Hindlimb muscle (tissue), 1 donor: ENCODE measurements around the gene PPP1R15A. TPM values are rescaled to one million over a fixed set of nuclear protein-coding genes. Genes with fewer than 3 reads are reported as not detected.
A peak's percentile ranks its signal among the peaks of the same experiment; 100 is the strongest.
"Not testable (repeated sequence)": the region's sequence is repeated elsewhere in the genome, so short reads cannot be mapped to it uniquely, and the experiment has no call there.

ENCODE experiments used
- DNase-seq: peaks from one replicate; pipeline ENCODE4 v3.0.0-alpha.2; 2013
- polyA plus RNA-seq: library from polyadenylated mRNA; unstranded; fragments of 120-200 nt; gene quantifications from one replicate; pipeline ENCODE4 v1.2.1, GENCODE V29; 2013; ENCODE audit not compliant: insufficient read length

Gene PPP1R15A
- 59.4 TPM for polyA plus RNA-seq

DNA sequence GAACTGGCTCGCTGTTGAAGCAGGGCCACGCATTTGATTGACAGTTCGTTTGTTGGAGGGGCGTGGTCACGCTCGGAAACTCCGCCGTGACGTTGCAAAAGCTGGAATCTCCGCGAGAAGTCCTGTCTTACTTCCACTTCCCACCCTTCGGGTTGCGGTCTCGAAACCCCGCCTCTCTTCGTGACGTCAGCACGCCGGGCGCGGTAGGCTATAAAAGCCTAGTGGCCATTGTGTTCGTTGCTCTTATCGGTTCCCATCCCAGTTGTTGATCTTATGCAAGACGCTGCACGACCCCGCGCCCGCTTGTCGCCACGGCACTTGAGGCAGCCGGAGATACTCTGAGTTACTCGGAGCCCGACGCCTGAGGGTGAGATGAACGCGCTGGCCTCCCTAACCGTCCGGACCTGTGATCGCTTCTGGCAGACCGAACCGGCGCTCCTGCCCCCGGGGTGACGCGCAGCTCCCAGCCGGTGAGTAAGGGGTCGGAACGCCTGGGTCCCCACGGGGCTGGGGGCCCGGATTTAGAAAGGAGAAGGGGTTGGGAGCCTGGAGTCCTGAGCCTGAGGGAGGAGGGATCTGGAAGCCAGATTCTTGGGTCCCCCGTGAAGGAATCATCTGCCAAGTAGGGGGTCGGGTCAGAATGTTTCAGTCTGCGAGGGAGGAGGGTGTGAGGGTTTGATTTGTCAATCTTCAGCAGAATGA lies at the start of gene PPP1R15A:
Gene PPP1R15A (plus strand): TSS at position 240 of the 702 bp plus-strand sequence. CDS start 813 bp downstream, outside the sequence.
- DNase-seq = peak; percentile 97

DNA sequence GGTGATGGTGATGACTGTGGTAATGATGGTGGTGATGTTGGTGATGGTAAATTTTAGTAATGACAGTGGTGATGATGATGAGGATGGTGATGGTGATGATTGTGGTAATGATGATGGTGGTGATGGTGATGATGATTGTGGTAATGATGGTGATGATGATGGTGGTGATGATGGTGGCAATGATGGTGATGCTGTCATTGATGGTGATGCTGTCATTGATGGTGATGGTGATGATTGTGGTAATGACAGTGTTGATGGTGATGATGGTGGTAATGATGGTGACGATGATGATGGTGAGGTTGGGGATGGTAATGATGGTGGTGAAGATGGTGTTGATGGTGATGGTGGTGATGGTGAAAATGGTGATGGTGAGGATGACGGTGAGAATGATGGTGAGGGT lies 49.7 kb upstream of the PPP1R15A start:
- DNase-seq = no peak

DNA sequence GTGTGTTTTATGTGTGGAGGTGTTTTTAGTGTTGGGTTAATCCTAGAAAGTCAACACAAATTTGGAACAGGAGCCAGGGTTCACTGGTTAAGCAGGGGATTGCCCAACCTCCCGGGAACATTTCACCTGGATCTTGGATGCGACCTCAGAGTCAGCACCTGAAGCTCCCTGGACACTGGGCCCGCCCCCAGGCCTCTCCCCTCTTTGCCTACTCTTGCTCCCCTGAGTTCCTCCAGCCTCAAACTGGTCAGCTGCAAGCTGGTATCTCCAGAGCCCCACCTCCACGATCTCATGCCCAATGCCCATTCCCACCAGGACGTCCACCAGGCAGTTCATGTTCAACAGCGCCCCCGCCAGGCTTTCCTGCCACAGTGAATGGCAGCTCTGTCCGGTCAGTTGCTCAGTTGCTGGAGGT lies 45.6 kb upstream of the PPP1R15A start:
- no peak for DNase-seq

DNA sequence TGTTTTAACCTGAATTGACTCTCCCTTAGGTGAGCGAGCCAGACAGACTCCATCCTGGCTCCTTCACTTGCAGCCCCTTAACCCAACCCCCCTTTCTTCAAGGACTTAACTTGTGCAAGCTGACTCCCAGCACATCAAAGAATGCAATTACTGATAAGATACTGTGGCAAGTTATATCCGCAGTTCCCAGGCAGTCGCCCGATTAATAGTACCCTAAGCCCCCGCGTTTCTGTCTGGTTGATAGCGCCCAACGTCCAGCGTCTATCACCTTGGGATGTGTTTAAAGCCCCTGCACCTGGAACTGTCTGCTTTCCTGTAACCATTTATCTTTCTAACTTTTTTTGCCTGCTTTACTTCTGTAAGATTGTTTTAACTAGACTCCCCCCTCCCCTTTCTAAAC lies 42.1 kb upstream of the PPP1R15A start:
- DNase-seq = no peak

DNA sequence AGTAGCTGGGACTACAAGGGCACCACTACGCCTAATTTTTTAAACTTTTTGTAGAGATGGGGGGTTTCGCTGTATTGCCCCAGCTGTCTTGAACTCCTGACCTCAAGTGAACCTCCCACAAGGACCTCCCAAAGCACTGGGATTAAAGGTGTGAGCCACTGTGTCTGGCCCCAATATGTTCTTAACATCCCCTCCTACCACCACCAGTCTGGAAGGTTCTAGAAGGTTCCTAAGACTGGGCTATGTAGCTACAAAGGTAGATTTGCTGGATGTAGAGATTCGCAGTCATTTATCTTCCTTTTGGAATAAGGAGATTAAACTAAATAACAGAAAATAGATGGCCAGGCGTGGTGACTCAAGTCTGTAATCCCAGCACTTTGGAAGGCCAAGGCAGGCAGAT lies 41.3 kb upstream of the PPP1R15A start:
- no peak for DNase-seq

DNA sequence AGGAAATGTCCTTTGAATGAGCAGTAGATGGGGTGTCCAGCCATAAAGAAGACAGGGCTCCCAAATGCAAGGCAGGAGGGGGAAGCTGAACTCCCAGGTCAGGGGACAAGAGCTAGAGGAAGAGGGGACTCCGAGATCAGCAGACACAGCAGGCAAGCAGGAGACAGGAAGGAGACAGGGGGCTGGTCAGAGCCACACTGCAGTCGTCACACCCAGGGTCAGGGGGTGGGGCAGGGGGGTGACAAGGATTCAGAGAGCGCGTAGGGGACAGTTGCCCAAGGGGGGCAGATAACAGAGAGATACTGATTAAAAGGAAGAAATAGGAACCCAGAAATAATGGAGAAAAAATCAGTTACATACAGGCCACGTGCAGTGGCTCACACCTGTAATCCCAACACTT lies 39.2 kb upstream of the PPP1R15A start:
- no peak for DNase-seq

DNA sequence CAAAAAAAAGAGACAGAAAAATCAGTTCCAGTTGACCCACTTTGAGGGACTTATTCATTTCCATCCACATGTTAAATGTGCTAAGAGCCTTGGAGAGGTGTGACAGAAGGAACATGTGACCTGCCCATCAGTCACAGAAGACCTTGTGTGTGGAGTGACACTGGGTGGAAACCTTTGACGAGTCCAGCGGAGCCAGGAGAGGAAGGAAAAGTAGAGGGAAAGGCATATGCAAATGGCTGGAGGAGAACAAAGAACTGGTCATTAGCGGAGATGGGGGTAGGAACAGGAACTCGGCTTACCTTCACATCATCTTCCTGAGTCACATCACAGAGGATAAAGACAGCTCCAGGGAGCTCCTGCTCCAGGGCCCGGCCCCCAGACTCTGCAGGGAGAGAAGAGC lies 38.2 kb upstream of the PPP1R15A start:
- DNase-seq = no peak

DNA sequence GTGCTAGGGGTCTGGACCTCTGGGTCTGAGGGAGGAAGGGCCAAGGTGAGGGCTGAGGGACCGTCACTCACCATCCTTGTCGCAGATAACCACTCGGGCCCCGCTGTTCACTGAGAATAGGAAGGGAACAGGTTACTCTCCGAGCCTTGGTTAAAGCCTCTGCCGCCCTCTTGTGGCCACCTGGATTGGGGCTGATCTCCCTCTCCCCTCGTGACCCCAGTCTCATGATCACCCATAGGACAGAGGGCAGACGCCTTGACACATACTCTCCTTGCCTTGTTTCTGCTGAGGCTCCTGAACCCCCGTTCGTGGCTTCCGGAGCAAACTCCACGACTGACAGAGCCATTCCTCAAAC lies 36.5 kb upstream of the PPP1R15A start:
- peak; percentile 81 for DNase-seq

DNA sequence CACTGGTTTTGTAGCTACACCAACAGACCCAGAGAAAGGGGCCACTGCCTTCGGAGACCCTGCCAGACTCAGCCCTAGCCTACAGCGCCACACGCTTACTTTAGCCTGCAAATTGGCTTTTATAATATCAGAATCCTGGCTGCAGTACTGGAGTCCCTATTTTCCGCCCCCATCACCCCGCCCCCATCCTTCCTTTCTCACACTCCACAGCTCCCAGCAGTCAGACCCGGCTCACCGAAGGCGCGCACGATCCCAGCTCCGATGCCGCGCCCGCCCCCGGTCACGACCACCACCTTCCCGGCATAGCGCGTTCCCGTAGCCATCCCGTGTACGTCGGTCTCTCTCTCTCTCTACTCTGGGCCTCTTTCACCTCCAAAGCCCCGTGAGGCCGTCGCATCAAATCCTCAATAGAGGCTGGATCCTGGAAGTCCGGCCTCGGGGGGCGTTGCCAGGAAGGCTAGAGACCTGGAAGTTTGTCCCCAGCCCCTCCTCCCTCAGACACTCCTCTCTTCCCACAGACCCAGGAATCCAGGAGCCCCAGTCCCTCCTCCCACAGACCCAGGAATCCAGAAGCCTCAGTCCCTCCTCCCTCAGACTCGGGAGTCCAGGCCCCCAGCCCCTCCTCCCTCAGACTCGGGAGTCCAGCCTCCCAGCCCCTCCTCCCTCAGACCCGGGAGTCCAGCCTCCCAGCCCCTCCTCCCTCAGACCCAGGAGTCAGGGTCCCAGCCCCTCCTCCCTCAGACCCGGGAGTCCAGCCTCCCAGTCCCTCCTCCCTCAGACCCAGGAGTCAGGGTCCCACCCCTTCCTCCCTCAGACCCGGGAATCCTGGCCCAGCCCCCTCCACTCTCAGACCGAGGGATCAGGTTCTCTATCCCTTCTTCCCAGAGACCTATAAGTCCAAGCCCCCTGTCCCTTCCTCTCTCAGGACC lies 35.9 kb upstream of the PPP1R15A start, which contains the start of gene HSD17B14:
Gene HSD17B14 (minus strand): TSS at position 403 of the 929 bp plus-strand sequence. CDS start 80 bp downstream, at position 323.
- peak; percentile 43 for DNase-seq

DNA sequence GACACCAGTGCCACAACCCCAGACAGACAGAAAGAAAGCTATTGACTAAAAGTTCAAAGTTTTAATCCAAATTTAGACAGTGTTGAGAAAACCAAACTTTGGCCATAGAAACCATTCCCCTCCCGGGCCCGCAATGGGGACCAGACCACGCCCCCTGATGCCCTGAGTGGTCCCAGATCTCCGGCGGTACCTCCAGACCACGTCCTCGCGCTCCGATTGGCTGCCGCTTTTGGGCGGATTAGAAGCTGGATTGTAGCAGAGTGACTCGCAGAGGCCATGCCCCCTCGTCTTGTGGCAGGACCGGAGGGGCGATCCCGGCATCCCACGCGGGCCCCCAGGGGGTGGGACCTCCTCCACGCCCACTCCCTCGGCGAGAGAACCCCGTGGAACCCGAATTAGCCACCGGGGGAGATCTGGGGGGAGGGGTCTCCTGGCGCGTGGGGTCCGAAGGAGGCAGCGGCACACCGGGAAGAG lies 35.1 kb upstream of the PPP1R15A start:
- DNase-seq = peak; percentile 77

DNA sequence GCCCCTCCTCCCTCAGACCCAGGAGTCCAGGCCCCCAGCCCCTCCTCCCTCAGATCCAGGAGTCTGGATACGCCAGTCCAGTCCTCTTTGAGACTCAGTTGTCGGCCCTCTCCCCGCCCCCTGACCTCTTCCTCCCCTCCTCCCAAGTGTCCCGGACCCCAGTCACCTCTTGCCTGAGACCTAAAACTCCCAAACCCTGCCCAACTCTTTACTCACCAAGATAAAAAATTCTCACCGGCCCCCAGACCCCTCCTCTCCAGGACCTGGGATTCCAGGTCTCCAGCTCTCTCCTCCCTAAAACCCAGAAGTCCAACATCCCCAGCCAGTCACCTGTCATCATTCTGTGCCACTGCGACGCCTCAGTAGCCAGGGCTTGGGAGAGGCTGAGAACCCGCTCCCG lies 34.5 kb upstream of the PPP1R15A start:
- DNase-seq = no peak

DNA sequence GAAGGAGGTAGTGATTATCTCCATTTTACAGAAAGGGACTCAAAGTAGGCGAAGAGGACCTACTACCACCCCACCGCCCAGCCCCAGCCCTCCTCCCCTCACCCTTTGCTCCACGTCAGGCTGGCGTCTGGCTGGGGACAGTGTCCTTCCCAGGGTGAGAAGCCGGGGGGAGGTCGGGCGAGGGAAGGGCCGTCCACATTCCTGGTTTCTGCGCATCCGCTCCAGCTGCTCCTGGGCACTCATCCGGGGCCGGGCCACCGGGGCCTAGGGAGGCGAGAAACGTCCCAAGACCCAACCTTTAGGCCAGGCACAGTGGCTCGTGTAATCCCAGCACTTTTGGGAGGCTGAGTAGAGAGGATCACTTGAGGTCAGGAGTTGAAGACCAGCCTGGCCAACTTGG lies 31.2 kb upstream of the PPP1R15A start:
- no peak for DNase-seq

DNA sequence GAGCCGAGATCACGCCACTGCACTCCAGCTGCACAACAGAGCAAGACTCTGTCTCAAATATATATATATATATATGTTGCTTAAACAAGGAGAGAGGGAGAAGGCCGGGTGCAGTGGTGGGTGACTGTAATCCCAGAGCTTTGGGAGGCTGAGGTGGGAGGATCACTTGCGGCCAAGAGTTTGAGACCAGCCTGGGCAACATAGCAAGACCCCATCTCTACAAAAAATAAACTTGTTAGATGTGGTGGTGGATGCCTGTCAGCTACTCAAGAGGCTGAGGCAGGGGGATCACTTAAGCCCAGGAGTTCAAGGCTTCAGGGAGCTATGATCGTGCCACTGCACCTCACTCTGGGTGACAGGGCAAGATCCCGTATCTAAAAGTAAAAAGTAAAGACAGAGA lies 30.6 kb upstream of the PPP1R15A start:
- DNase-seq = no peak

DNA sequence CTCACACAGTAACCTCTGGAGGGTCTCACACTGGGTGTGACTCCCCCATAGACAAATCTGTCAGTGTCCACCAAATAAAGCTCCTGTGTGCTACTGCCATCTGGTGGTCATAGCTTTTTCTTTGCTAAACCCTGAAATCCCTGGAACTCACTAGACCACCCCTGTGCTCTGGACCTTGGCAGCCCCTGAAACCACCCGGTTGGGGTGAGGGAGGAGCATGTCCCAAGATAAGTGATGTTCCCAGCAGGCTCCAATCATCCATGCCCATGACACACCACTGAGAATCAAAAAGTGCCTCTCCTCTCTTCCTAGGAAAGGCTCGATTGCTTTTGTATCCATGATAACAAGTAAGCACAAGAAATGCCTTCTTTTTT lies 29.4 kb upstream of the PPP1R15A start:
- DNase-seq = peak; percentile 65

DNA sequence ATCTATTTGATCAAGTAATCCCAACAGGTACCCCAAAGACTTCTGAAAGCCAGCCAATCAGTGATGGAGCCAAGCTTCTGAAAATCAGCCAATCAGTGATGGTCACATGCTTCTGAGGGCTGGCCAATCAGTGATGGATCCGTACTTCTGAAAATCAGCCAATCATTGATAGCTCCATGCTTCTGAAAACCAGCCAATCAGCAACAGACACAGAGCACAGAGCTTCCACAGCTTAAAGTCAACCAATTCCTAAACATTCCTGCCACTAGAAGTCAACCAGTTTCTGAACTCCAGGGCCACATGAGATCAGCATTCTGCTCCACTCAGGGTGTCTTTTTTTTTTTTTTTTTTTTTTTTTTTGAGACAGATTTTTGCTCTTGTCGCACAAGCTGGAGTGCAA lies 27.7 kb upstream of the PPP1R15A start:
- DNase-seq = no peak

DNA sequence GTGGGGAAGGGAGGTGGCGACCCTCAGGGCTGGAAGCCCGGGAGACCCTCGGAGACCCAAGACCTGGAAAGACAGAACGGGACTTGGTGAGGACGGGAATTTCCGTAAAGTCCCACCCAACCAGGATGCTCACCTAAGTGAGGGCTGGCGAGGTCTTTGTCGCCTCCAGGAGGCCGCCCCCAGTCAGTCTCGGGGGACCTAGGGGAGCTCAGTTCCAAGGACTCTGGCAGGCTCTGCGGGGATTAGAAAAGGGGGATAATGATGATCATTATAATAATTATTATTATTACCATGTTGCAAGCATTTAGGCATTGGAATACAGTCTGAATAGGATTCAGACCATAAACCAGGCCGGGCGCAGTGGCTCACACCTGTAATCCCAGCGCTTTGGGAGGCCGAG lies 26.8 kb upstream of the PPP1R15A start:
- no peak for DNase-seq

DNA sequence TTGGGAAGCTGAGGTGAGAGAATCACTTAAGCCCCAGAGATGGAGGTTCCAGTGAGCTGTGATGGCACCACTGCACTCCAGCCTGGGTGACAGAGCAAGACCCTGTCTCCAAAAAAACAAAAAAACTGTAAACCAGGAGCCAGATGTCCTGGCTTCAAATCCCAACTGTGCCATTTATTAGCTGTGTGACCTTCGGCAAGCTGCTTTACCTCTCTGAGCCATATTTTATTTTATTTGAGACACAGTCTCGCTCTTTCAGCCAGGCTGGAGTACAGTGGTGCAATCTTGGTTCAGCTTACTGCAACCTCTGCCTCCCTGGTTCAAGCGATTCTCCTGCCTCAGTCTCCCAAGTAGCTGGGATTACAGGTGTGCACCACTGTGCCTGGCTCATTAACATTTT lies 25.6 kb upstream of the PPP1R15A start:
- not testable (repeated sequence) for DNase-seq

DNA sequence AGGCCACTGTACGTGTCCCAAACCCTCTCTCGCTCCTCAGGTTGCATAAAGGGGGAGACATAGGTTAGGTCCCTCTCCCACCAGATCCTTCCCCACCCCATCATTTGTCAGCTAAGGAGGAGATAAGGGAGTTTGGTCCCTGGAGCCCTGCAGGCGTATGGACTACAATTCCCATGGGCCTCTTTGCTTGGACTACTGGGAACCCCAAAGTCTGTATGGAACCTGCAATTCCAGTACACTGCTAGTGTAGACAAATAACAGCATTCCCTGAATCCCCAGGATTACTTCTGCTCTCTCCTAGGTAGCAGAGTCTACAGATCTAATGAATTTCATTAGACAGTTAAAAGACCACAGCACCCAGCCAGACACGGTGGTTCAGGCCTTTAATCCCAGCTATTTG lies 19.9 kb upstream of the PPP1R15A start:
- DNase-seq = no peak

DNA sequence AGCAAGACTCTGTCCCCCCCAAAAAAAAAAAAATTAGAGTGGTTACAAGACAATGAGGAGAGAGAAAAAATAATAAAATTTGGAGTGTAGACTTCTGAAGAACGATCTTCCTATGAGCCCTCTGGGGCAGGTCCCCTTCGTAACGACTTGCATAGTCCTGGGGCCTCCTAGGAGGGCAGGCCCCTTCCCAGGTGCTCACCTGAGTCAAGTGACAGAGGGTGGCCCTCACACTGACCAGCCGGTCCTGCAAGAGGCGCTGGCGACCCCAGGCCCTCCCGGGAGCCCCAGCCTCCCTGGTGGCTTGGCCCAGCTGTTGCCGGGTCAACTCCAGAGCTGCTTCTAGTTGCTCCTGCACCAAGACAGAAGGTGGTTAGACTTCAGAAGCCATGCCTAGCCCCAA lies 18.7 kb upstream of the PPP1R15A start:
- DNase-seq = no peak

DNA sequence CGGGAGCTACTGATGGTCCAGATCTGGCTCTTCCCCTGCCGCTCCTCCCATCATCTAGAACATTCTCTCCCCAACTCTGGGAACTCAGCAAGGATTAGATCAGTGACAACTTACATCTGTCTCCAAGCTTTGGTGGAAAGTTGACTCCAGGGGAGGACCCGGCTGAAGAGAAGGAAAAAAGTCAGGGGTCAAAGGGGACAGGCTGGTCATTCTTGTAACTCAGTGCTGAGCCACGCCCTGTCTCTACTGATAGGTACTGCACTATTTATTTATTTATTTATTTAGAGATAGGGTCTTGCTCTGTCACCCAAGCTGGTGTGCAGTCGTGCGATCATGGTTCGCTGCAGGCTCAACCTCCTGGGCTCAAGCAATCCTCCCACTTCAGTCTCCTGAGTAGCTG lies 18.1 kb upstream of the PPP1R15A start:
- no peak for DNase-seq

DNA sequence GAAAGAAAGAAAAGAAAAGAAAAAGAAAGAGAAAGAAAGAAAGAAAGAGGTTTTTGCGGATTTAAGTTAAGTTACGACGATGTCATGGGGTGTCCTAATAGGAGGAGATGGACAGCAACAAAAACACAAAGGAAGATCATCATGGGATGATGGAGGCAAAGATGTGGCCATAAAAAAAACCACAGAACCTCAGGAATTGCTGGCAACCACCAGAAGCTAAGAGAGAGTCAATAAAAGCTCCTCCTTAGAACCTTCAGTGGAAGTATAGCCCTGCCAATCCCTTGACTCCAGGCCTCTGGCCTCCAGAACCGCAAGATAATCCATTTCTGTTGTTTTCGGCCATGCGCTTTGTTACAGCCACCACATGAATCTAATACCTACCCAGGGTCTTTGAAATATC lies 15.3 kb upstream of the PPP1R15A start:
- no peak for DNase-seq

DNA sequence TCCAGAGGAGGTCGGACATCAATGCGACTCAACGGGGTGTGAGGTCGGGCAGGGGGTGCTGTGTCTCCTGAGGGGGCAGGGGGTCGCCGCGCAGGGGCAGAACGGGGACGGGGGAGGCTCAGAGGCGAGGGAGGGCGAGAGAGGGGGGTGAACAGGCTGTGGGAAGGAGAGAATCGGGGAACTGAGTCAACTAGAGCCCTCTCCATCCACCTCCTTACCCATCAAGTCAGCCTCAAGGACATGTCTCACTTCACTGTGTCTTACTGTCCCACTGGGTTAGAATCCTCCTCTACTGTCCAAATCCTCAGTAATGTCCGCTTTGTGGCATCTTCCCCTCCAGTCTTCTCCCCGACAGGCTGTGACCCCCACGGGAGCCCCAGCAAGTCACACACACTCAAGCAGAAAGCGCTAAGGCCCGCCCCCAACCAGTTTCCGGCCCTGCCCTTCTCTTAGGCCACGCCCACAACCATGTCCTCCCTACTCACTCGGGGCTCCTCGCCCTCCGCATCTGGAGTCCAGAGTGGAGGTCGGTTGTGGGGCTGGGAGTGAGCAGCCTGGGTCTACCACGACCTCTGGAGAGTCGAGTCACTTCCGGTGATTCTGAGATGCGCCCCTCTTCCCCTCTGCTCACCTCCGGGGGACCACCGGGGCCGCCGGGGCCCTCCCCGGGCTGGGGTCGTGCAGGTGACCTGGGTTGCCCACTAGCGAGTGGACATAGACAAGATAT lies 13.1 kb upstream of the PPP1R15A start:
- no peak for DNase-seq
